Measurements from ENCODE around the gene RMI2.
"Not testable (repeated sequence)": the region's sequence is repeated elsewhere in the genome, so short reads cannot be mapped to it uniquely, and the experiment has no call there.

RMI2 gene

DNA sequence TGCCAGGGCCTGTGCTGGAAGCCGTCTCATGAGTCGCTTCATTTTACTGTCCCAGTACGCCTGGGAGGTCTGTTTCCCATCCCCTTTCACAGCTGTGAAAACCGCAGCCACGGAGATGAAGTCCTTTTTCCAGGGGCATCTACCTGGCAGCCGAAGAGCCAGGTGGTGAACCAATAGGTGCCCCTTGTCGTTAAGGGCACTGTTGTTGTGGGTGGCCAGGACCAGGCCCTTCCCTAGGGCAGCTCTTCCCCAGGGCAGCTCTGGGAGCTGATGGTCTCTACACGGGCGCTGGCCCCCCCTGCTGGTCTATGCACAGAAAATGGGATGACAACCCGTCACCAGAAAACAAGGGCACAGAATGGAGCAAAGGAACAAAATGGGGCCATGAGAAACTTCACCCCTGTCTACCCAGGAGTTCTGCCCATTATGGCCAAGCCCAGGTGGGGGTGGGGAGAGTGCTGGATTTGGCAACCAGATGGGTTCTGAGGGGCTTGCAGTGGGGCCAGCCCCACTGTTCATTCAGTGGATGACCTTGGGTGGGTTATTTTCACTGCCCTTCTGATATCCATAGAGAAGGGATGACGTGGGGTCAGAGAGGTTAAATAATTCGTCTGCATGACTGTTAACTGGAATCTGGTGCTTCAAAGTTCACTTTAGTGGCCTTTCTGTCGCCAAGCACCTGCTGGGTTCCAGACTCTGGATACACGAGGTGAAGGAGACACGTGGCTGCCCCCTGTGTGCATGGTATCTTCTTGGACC, 11.5 kb downstream of the RMI2 start:
- DNase-seq = peak; percentile 79

DNA sequence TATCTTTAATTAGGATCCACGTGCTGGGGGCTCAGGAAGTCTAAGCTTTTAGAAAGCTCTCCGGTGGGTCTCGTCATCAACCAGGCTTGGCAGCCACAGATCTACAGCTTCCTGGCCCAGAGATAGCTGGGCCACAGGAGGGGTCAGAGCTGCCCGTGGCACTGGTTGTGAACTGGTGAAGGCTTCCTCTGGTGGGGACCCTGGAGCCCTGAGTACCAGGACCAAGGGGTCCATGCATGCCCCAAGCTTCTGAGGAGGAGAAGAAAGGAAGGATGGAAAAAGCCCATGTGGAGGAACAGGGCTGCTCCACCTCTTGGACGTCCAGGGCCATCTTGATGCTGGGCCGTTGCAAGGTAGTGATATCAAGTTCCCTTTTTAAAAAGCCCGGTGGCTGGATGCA, 13.3 kb downstream of the RMI2 start:
- DNase-seq = no peak

DNA sequence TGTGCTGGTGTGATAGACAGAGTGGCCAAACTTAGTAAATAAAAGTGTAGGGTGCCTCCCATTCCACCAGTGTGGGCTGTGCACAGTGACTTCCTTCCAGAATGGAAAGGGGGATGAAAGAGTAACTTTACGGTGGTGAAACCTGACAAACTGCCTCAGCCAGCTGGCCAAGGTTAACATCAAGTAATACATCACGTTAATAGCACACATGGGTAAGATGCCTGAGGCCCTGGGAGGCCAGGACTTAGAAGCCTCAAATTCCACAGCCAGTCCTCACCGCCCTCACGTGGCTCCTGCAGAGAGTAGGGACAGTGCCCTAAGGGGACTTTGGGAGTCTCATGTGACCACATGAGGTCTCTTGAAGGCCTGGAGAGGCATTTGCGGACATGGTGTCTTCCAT, 14.1 kb downstream of the RMI2 start:
- DNase-seq = no peak

DNA sequence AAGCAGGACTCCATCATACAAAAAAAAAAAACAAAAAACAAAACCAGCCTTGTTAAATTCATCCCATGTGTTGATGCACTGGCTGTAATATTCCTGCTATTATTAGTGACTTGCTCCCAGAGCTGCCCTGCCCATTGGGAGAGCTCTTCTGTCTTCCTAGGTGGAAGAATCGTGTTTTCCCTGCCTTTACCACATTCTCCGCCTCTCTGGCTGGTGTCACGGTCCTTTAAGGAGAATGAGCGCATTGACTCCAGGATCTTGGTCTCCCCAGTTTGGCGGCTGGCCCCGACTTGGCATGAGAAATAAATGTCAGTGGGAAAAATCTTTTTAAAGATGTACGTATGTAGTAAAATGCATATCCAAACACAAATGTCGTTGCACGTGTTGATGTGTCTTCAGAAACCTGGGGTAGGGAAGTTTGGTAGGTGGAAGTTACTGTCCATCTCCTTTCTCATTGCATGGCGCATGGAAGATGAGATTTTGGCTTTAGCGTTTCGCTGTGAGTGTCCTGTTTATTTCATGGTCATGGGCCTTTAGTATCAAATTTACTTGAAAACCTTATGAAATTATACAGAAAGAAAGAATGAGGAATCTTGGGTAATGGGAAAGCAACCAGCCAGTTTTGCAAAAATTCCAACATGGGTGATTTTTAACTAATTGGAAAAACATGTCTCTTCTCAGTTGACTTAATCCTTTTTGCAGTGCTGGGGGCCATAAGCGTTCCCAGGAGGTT, 15.5 kb downstream of the RMI2 start:
- no peak for DNase-seq

DNA sequence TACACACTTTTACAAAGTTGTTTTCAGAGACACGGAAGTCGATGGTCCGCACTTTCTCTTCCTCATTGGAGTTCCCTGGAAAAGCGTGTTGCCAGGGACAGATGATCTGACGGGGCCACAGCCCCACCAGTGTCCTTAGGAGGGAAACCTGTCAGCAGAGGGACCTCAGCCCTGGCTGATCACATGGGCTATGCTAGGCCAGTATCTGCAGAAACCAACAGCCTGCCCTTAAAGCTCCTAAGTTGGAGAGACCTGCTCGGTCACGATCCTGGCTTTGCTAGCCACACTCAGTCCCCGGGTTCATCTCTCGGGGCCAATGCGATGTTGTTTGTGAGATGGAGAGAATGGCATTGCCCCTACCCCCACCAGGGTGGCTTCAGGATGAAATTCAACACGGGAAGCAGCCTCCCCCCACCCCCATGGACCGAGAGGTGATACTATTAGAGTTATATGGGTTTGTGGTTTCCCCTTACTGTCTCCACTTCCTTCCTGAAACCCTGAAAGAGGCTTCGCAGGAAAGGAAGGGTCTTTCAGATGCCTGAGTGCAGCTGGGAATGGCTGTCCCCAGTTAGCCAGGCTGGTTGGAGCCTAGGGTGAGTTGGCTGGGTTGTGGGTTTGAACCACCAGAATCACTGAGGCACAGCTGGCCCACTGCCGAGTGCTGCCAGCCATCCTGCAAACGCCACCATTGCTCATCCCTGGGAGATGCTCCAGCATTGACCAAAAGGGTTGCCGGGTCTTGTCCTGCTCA, 16.6 kb downstream of the RMI2 start:
- peak; percentile 76 for DNase-seq

DNA sequence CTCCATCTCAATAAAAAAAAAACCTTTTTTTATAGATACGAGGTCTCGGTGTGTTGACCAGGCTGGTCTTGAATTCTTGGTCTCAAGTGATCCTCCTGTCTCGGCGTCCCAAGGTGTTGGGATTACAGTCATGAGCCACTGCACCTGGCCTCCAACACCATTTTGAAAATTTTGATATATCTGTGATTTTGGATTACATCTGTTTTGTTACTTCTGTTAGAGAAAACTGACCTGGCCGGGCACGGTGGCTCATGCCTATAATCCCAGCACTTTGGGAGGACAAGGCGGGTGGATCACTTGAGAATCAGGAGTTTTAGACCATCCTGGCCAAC, 18.6 kb downstream of the RMI2 start:
- no peak for DNase-seq

DNA sequence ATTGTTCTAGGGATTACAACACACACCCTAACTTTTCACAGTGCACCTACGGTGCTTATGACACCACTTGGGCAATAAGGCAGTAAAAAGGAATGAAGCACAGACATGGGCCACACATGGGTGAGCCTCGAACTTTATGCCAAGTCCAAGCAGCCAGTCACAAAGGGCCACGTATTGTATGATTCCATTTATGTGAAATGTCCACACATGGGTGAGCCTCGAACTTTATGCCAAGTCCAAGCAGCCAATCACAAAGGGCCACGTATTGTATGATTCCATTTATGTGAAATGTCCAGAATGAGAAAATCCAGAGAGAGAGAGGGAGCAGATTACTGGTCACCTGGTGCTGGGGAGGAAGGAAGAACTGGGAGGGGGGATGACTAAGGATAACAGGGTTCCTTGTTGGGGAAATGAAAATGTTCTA, 22.2 kb downstream of the RMI2 start:
- no peak for DNase-seq

DNA sequence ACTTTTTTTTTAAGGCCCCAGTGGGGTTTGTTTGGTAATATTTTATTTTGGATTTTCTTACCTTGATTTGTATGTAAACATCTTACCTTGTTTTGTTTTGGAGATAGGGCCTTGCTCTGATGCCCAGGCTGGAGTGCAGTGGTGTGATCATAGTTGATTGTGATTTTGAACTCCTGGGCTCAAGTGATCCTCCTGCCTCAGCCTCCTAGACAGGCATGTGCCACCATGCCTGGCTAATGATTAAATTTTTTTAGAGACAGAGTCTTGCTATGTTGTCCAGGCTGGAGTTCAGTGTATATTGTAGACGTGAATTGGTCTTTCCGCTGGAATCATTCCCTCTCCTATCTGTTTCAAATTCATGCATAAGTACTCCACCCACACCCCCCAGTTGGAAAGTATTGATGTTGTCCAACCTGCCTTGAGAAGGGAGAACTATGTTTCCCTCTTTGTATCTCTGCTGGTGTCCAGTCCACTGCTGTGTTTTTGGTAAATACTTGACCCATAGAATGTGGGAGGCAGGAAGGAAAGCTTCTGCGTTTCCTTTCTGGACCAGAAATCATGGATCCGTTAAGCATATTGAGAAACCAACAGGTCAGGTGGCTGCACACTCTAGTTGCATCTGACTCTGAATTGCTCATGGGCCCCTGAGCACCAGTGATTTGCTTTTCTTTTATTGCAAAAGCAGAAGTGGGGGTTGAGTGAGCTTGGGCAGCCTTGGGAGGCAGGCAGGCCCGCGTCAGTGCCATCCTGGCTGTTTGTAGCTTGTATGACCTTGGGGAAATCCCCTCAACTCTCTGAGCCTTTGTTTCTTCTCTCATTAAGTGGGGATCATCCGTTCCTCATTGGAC, 25.0 kb downstream of the RMI2 start:
- DNase-seq = no peak

DNA sequence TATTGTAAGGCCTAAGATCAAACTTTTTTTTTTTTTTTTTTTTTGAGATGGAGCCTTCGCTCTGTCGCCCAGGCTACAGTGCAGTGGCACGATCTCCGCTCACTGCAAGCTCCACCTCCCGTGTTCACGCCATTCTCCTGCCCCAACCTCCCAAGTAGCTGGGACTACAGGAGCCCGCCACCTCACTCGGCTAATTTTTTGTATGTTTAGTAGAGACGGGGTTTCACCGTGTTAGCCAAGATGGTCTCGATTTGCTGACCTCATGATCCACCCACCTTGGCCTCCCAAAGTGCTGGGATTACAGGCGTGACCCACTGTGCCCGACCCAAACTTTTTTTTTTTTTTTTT, 25.6 kb downstream of the RMI2 start:
- not testable (repeated sequence) for DNase-seq

DNA sequence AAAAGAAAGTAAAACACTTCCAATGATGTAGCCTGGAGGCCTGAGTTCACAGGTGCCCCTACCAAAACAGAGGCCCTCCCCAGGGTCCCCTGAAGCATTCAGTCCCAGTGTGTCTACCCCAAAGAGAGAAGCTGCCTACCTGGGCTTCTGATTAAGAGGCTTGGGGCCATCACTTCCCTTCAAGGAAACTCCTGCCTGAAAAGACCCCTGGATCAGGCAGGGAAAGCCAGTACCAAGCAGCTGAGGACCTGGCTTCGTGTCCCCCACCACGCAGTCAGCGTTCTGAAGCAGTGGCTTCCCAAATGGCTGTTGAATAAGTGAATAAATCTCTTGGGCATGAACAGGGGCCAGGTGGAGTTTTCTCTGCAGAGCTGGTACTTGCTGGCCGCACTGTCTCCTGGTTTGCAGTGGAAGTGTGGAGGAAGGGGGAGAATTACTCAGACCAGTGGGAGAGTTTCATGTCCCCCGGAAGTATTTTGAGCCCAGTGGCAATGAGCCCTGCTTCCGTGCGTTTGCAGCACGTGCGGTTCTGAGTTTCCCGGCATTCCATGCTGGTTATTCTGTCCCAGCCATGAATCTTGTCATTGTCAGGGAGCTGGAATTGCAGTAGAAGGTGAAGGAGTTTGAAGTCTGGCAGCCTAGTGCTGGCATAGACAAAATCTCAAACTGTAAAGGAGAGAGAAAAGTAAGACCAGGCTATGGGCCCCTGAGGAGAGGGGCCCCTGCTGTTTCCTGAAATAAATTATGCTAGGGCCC, 27.0 kb downstream of the RMI2 start:
- DNase-seq = no peak

DNA sequence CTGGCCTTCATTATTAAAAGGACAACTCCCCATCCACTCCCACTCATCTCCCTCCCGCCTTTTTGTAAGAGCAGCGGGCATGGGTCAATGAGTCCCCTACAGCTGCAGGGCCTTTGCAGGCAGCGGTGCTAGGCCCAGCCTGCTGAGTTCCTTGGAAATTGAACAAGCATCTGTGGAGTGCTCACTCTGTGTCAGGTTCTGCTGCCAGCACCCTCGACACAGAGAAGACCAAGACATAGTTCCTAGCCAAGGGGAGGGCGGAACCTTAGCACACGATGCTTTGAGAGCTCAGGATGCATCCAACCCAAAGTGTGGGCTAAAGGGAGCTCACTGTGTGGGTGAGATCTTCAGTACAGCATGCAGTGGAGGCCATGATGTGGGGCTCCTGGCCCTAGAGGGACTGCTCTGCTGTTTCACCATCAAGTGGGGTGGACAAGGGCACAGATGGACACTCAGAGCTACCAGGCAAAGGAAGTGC, 27.6 kb downstream of the RMI2 start:
- no peak for DNase-seq

DNA sequence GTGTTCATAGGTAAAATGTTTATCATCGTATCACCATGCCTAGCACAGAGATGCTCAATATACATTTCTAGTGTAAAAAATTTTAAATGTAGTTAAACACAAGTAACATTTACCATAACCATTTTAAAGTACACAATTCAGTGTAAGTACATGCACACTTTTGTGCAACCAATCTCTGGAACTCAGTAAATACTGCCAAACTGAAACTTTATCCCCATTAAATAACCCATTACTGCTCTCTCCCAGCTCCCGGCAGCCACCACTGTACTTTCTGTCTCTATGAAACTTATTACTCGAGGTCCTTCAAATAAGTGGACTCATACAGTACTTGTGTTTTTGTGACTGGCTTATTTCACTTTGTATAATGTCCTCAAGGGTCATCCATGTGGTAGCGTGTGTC, 29.0 kb downstream of the RMI2 start:
- DNase-seq = no peak

DNA sequence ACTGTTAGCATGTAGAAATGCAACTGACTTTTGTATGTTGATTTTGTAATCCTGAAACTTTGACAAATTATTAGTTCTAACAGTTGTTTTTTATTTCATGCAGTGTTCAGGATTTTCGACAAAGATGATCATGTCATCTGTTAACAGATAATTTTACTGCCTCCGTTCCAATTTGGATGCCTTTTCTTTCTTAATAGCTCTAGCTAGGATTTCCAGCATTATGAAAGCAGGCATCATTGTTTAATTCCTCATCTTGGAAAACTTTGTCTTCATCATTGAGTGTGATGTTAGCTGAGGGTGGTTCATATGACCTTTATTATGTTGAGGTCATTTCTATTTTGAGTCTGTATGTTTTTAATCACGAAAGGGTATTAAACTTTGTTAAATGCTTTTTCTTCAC, 31.9 kb downstream of the RMI2 start:
- no peak for DNase-seq

DNA sequence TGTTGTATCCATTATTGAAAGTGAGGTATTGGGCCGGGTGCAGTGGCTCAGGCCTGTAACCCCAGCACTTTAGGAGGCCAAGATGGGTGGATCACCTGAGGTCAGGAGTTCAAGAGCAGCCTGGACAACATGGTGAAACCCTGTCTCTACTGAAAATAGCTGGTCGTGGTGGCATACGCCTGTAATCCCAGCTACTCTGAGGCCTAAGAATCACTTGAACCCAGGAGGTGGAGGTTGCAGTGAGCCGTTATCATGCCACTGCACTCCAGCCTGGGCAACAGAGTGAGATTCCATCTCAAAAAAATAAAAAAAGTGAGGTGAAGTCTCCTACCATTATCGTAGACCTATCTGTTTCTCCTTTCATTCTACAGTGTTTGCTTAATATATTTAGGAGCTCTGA, 33.7 kb downstream of the RMI2 start:
- not testable (repeated sequence) for DNase-seq

DNA sequence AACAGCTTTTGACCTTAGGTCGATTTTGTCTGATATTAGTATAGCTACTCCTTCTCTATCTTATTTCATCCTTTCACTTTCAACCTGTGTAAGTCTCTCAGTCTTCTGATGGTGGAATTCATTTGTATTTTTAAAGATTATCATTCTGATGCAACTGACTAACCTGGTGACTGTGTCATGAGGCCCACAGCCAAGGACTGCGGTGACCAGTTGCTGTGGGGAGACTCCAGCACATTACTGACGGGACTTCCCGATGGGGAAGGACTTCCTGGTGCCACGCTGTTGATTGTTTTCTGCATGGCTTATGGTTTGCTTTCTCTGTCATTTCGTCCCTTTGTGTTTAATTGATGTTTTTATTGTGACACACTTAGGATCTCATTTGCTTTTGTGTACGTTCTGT, 34.2 kb downstream of the RMI2 start:
- no peak for DNase-seq

DNA sequence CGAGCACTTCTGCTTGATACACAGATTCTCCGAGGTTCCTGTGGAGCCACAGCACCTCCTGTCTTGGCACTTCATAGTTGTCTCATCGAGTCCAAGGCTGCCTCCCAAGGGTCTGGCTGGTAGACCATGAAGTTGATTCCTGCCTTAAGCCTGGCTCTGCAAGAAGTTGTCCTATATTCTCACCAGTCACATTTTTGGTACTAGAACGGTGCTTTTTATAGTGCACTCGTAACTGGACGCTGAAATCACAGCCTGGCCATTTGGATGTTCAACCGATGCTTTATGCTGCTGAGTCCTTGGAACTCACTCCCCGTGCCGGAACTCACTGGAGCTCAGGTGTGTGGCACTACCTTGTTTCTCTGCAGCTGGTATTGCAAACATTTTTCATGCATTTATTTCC, 35.6 kb downstream of the RMI2 start:
- no peak for DNase-seq

DNA sequence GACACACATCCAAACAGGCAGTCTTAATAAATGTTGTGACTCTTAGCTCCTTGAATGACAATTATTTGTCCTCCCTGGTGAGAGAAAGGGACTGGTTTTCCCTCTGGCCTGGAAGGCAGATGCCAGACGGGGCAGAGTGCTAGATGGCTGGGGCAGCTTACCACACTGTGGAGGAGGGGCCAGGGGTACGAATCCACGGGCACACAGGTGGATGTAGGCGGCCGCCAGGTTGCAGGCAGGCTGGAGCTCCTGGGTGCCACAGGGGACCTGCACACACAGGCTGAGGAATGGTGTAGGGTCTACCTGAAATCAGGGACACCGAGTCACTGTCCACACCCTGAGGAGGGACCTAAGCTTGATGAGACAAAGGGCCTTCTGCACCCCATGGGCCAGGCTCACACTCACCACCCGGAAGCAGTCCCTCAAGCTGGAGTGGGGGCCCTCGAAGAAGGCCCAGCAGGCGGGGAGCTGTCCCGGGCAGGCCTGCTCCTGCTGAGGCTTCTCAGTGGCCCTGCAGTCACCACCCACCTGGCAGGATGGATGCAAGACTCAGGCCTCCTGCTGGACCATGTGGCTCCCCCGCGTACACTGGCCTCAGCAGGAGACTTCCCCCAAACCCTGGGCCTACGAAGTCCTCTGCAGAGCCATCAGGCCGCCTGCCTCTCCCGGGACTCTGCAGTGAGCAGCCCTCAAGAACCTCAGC, 38.4 kb downstream of the RMI2 start:
- no peak for DNase-seq

DNA sequence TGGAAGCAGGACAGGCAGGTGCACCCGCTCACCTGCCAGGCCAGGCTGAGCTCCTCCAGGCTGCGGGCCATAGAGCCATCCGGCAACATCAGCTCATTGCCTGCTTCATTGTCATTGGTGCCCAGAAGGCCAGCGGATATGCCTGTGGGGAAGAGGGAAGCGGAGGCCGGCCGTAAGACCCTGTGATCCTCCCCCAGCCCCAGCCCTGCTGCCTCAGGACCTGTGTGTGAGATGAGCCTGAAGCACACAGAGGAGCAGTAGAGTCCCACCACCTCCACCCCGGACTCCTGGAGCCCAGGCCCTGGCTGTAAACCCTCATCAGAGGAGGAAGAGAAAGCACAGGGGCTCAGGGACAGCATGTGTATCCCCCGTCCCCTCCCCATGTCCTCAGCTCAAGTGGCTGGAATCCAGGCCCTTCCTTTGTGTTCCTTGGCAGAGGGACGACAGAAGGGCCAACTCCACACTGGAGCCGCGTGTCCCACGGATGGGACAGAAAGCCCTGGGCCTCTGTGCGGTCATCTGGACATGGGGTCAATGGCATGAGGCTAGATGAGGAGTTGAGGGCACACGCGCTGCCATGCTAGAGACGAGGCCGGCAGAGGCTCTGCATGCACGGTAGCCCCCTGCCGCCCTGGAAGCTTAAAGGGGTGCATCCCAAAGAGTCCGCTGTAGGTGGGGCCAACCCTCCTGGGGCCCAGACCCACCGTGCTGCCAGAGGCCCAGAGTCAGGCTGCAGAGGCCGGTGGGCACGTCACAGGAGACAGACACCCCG, 39.1 kb downstream of the RMI2 start:
- no peak for DNase-seq

DNA sequence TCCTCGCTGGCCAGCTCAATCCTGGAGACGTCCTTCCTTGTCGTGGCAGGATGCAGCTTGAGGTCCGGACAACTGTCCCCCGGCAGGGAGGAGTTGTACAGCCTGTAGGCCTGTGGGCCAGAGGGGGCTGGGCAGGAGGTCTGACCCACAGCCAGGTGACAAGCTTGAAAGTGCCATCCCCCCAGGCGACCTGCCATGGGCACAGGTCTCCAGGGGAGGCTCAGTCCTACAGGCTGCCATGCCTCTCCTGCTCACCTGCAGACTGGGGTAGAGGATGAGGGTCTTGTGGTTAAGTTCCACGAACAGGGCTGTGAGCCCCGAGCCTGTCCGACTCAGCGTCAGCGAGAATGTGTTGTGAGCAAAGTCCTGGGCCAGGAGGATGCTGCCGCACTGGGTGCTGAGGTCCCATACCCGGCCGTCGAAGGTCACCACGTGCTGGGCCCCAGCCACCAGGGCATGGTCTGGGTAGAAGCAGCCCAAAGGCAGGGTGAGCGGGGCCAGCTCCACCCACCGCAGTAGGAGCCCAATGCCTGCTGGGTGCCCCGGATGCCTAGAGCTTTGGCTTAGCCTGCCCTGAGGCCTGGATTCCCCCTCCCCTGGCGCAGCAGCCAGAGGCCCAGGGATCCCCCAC, 39.8 kb downstream of the RMI2 start:
- DNase-seq = no peak

DNA sequence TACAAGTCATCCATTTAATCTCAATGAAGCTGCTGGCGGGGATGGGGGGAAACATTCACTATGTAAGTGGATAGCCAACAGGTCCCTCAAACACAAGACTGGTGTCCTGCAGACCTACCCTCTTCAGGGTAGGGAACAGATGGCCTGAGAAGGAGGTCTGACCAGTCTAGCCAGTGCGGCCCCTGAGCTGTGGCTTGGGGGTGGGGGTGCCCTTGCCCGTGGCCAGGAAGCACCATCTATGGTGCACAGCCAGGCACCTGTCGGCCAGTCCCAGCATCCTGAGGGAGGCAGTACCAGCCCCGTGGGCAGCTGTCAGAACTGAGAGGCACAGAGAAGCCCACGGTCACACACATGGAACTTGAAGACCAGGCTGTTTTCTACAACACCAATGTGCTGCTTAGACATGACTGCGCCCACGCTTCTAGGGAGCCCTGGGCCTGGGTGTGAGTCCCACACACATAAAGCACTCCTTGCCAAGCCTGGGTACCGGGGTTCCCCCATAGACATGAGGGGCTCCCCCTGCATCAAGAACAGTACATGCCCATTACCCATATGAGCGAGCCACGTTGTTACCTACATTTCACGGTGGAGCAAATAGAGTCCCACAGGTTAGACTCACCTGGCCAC, 40.9 kb downstream of the RMI2 start:
- no peak for DNase-seq

Measured in activated CD8-positive, alpha-beta memory T cell treated with anti-CD3 and anti-CD28 coated beads for 24 hours (primary cell).